ENCODE data around the gene CREBBP. TPM values are rescaled to one million over a fixed set of nuclear protein-coding genes. Genes with fewer than 3 reads are reported as not detected.

Gene CREBBP
- total and polyA plus RNA-seq, 2 donors from 2014 or later: 5.9 to 74.6 TPM

GRCh38 chr16:3737181-3737580, 143.3 kb downstream of the CREBBP start:
- peaks cover 10 to 60% (median 53%) of the 10 kb centered on the region in 3 donors for H3K36me3 ChIP-seq (ENCODE audit: control insufficient read depth in 2 of 3, insufficient read depth in 3 of 3, low read length in 3 of 3)
- no peak for TF ChIP-seq CTCF (IDR thresholded peaks at IDR 0.05; ENCODE audit: borderline replicate concordance, extremely low read depth, insufficient read depth)
- no peaks in the 10 kb centered on the region for H3K9me3 ChIP-seq (ENCODE audit: control insufficient read depth in 2 of 3, insufficient read depth in 1 of 3, low read length in 3 of 3)
- intact Hi-C loops (cut with DNase I): no loop called here
- FAIRE-seq: no peak
- no peak overlapping the region for H3K4me3 ChIP-seq (ENCODE audit: low read length in 3 of 3)
- no peaks in the 10 kb centered on the region for H3K4me1 ChIP-seq (ENCODE audit: control insufficient read depth in 2 of 3, insufficient read depth in 2 of 3, low read depth in 1 of 3, low read length in 3 of 3)
- no peak overlapping the region for H3K9ac ChIP-seq (ENCODE audit: low read length in 3 of 3)
- DNase-seq: peak in 1 of 5 donors; percentile 4
- no peaks in the 10 kb centered on the region for H3K27me3 ChIP-seq (ENCODE audit: control insufficient read depth, insufficient read depth, low read length)
- no peak overlapping the region for H3K27ac ChIP-seq (ENCODE audit: low read depth in 2 of 2, low read length in 2 of 2)

- no peaks in the 10 kb centered on the region for H3K4me1 ChIP-seq (ENCODE audit: control insufficient read depth in 2 of 3, insufficient read depth in 2 of 3, low read depth in 1 of 3, low read length in 3 of 3)
- peak in 1 of 5 donors; percentile 57 for DNase-seq
- FAIRE-seq: no peak
- intact Hi-C loops (cut with DNase I): no loop called here
- no peak overlapping the region for H3K9ac ChIP-seq (ENCODE audit: low read length in 3 of 3)
- H3K9me3 ChIP-seq (ENCODE audit: control insufficient read depth in 2 of 3, insufficient read depth in 1 of 3, low read length in 3 of 3): no peaks in the 10 kb centered on the region
- H3K4me3 ChIP-seq (ENCODE audit: low read length in 3 of 3): no peak overlapping the region
- no peak overlapping the region for H3K27ac ChIP-seq (ENCODE audit: low read depth in 2 of 2, low read length in 2 of 2)
- TF ChIP-seq CTCF (IDR thresholded peaks at IDR 0.05; ENCODE audit: borderline replicate concordance, extremely low read depth, insufficient read depth): no peak
- H3K36me3 ChIP-seq (ENCODE audit: control insufficient read depth in 2 of 3, insufficient read depth in 3 of 3, low read length in 3 of 3): peaks cover 8 to 67% (median 59%) of the 10 kb centered on the region in 3 donors
- no peaks in the 10 kb centered on the region for H3K27me3 ChIP-seq (ENCODE audit: control insufficient read depth, insufficient read depth, low read length)
These were observed 144.4 kb downstream of the CREBBP start for GRCh38 chr16:3736116-3736515.

GRCh38 chr16:3735541-3735940, 145.0 kb downstream of the CREBBP start:
- TF ChIP-seq CTCF (IDR thresholded peaks at IDR 0.05; ENCODE audit: borderline replicate concordance, extremely low read depth, insufficient read depth): no peak
- FAIRE-seq: no peak
- Histone ChIP-seq H3K27ac (ENCODE audit: low read depth in 2 of 2, low read length in 2 of 2) (no peak overlapping the region), H3K9me3 (ENCODE audit: control insufficient read depth in 2 of 3, insufficient read depth in 1 of 3, low read length in 3 of 3) (no peaks in the 10 kb centered on the region), H3K9ac (ENCODE audit: low read length in 3 of 3) (no peak overlapping the region), H3K27me3 (ENCODE audit: control insufficient read depth, insufficient read depth, low read length) (no peaks in the 10 kb centered on the region), H3K36me3 (ENCODE audit: control insufficient read depth in 2 of 3, insufficient read depth in 3 of 3, low read length in 3 of 3) (peaks cover 8 to 72% (median 61%) of the 10 kb centered on the region in 3 donors), H3K4me1 (ENCODE audit: control insufficient read depth in 2 of 3, insufficient read depth in 2 of 3, low read depth in 1 of 3, low read length in 3 of 3) (no peaks in the 10 kb centered on the region), H3K4me3 (ENCODE audit: low read length in 3 of 3) (no peak overlapping the region)
- peak in 1 of 5 donors; percentile 43 for DNase-seq
- intact Hi-C loops (cut with DNase I): no loop called here

GRCh38 chr16:3734758-3735221, 145.7 kb downstream of the CREBBP start:
- Histone ChIP-seq H3K9me3 (ENCODE audit: control insufficient read depth in 2 of 3, insufficient read depth in 1 of 3, low read length in 3 of 3) (no peaks in the 10 kb centered on the region), H3K4me3 (ENCODE audit: low read length in 3 of 3) (no peak overlapping the region), H3K27me3 (ENCODE audit: control insufficient read depth, insufficient read depth, low read length) (no peaks in the 10 kb centered on the region), H3K9ac (ENCODE audit: low read length in 3 of 3) (no peak overlapping the region), H3K4me1 (ENCODE audit: control insufficient read depth in 2 of 3, insufficient read depth in 2 of 3, low read depth in 1 of 3, low read length in 3 of 3) (no peaks in the 10 kb centered on the region), H3K27ac (ENCODE audit: low read depth in 2 of 2, low read length in 2 of 2) (no peak overlapping the region), H3K36me3 (ENCODE audit: control insufficient read depth in 2 of 3, insufficient read depth in 3 of 3, low read length in 3 of 3) (peaks cover 8 to 73% (median 63%) of the 10 kb centered on the region in 3 donors)
- TF ChIP-seq CTCF (IDR thresholded peaks at IDR 0.05; ENCODE audit: borderline replicate concordance, extremely low read depth, insufficient read depth): no peak
- intact Hi-C loops (cut with DNase I): no loop called here
- FAIRE-seq (no peak), DNase-seq (no peak)

Measured in kidney (tissue), 14 donors.